HG02943 (cell line): ENCODE data around the gene SLC6A9.

ENCODE experiments used
- ATAC-seq: cut with Tn5 transposase; IDR thresholded peaks from one replicate; pipeline ENCODE4 v1.9.1; 2021; ENCODE audit warnings: mild to moderate bottlenecking, low read depth, moderate library complexity; ENCODE audit not compliant: unreplicated experiment

Gene SLC6A9

DNA sequence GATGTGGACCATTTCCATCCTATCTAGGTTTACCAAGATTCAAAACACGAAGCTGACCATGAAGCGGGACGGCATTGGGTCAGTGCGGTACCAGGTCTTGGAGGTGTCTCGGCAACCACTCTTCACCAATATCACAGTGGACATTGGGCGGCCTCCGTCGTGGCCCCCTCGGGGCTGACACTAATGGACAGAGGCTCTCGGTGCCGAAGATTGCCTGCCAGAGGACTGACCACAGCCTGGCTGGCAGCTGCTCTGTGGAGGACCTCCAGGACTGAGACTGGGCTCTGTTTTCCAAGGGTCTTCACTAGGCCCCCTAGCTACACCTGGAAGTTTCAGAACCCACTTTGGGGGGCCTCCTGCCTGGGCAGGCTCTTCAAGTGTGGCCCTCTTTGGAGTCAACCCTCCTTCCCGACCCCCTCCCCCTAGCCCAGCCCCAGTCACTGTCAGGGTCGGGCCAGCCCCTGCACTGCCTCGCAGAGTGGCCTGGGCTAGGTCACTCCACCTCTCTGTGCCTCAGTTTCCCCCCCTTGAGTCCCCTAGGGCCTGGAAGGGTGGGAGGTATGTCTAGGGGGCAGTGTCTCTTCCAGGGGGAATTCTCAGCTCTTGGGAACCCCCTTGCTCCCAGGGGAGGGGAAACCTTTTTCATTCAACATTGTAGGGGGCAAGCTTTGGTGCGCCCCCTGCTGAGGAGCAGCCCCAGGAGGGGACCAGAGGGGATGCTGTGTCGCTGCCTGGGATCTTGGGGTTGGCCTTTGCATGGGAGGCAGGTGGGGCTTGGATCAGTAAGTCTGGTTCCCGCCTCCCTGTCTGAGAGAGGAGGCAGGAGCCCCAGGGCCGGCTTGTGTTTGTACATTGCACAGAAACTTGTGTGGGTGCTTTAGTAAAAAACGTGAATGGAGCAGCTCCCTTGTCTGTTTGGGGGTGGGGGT, 40.7 kb downstream of the SLC6A9 start:
- ATAC-seq, result no peak

DNA sequence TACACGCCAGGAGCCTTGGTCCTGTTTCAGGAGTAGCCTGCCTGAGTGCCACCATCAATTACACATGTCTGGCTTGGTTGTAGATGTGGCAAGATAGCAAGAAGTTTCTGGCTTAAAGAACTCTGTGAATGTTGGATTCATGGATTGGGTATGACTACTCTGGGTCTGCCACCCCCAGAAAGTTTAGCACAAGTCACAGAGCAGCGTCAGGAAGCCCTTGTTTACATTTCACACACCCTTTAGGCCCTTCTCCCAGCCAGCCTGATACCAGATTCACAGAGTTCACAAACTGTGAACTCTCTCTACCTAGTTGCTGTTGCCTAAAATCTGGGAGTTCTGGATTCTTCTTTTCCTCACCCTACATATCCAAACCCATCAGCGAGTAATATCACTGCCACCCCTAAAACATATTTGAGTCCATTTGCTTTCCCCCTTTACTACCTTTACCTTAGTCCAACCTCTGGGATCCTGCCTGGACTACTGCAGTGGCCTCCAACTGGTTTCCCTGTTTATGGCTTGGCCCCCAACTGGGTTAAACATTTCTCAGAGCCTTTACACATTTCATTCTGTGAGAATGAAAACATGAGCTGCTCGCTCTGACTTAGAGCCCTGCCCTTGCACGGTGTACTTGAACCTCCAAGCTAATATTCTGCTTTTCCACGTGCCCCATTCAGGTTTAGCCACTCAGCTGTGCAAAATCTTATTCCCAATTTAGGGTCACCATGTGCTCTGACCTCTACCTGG, 43.9 kb downstream of the SLC6A9 start:
- no peak for ATAC-seq

DNA sequence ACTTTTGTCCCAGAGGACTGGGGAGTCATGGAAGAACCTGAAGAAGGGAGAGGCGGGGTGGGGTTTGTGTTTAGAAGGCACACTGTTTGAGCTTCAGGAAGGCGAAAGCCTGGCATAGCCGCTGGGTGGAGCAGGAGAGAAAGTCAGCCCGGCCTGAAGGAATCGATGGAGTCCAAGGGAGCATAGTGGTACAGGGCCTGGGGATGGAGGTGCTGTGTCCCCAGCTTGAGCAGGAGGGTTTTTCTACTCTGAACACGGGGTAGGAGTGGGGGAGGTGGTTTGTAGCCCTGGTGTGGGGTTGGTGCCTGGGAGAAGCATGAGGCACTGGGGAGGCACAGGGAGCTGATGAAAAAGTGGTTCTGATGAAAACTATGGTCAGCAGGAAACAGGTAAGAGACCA, 44.5 kb downstream of the SLC6A9 start:
- no peak for ATAC-seq

DNA sequence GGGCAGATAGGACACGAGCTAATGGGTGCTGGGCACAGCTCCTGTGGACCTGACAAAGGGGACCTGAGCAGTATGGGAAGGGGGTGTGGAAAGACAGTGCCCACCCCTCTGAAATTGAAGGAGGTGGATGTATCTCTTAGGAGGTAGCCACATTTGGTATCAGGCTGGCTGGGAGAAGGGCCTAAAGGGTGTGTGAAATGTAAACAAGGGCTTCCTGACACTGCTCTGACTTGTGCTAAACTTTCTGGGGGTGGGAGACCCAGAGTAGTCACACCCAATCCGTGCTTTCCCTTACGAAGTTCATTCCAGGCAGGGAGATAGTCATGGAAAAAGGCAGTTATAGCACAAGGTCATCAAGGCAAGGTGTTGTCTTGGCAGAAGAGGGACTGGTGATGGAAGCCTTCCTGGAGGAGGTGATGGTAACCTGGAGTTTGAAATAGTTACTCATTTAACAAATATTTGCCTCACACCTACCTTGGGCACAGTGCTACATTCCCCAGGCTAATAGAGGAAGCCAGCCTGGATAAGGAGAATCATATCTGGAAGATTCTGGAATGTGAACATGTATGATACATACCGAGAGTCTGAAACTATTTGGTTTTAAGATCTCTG, 45.2 kb downstream of the SLC6A9 start:
- no peak for ATAC-seq

DNA sequence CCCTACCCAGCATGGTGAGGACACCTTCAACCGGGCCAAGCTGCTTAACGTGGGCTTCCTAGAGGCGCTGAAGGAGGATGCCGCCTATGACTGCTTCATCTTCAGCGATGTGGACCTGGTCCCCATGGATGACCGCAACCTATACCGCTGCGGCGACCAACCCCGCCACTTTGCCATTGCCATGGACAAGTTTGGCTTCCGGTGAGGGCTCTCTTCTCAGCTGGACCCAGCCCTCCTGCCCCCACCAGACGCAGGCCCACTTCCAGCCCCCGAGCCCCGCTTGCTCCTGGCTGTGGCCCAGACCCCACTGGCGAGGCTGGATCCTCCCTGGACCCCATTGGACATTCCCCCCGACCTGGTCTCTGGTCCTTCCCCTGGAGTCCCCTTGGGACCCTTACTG, 46.4 kb downstream of the SLC6A9 start:
- no peak for ATAC-seq

DNA sequence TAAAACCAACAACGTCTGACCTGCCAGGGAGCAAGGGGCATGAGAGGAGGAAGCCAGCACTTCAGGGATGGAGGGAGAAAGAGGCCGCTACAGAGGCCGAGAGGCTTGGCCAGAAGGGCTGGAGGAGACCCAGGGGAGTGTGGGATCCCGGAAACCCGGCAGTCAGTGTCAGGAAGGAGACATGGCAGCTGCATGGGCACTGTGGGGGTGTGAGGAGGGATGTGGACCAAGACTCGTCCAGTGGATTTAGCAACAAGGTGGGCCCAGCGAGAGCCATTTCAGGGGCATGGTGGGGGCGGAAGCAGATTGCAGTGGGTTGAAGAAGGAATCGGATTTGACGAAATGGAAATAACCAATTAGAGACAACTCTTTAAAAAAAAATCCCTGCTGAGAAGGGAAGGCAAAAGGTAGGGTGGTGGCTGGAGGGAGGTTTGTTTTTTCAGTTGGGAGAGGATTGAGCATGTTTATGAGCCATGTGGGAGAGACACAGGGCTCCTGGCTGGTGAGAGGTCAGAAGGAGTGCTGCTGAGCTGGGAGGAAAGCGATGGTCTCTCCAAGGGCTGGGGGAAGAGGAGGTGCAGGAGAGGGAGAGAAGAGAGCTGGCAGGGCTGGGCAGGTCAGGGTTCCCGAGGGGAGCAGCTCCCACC, 47.9 kb downstream of the SLC6A9 start:
- ATAC-seq, result no peak

DNA sequence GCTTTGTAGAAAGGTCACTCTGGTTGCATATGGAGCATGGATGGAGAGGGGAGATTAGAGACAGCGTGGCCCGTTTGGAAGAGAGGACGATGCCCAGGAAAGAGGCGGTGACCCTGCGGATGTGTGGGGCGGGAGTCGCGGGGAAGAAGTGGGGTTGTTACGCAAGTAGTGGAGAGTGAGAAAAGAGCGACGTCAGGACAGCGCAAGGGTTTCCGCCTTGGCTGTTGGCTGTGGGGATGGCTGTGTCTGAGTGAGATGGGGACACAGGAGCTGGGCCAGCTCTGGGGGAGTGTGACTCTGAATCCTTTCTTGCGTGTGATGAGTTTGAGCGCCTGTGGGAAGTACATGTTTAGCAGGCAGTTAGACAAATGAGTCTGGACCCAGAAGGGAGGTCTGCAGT, 48.5 kb downstream of the SLC6A9 start:
- ATAC-seq, result no peak

DNA sequence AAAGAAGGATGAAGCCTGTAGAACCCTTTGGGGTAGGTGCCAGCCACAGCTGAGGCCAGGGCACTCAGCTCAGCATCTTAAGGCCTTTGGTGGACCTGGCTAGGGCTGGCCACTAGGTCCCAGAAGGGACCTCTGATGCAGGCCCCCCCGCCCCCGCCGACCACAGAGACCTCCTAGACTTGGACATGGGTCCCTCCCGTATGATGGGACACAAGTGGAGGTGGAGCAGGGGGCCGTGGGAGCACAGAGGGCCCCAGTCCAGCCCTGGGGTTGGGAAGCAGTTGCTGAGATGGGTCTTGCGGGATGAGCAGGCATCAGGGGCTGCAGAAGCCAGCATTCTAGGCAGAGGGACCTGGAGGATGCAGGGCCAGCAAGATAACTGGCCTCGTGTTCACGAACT, 49.0 kb downstream of the SLC6A9 start:
- ATAC-seq, result no peak

DNA sequence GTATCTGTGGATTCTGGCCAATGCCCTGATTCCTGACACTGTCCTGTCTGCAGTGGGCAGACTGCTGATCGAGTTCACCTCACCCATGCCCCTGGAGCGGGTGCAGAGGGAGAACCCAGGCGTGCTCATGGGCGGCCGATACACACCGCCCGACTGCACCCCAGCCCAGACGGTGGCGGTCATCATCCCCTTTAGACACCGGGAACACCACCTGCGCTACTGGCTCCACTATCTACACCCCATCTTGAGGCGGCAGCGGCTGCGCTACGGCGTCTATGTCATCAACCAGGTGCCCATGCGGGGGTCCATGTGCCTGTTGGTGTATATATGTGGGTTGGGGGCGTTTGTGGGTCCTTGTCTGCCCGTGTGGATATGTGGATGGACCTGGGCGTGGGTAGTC, 49.6 kb downstream of the SLC6A9 start:
- ATAC-seq, result no peak

DNA sequence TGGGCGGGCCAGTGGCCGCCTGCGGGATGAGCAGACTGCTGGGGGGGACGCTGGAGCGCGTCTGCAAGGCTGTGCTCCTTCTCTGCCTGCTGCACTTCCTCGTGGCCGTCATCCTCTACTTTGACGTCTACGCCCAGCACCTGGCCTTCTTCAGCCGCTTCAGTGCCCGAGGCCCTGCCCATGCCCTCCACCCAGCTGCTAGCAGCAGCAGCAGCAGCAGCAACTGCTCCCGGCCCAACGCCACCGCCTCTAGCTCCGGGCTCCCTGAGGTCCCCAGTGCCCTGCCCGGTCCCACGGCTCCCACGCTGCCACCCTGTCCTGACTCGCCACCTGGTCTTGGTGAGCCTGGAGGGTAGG, 50.1 kb downstream of the SLC6A9 start:
- ATAC-seq, result no peak

DNA sequence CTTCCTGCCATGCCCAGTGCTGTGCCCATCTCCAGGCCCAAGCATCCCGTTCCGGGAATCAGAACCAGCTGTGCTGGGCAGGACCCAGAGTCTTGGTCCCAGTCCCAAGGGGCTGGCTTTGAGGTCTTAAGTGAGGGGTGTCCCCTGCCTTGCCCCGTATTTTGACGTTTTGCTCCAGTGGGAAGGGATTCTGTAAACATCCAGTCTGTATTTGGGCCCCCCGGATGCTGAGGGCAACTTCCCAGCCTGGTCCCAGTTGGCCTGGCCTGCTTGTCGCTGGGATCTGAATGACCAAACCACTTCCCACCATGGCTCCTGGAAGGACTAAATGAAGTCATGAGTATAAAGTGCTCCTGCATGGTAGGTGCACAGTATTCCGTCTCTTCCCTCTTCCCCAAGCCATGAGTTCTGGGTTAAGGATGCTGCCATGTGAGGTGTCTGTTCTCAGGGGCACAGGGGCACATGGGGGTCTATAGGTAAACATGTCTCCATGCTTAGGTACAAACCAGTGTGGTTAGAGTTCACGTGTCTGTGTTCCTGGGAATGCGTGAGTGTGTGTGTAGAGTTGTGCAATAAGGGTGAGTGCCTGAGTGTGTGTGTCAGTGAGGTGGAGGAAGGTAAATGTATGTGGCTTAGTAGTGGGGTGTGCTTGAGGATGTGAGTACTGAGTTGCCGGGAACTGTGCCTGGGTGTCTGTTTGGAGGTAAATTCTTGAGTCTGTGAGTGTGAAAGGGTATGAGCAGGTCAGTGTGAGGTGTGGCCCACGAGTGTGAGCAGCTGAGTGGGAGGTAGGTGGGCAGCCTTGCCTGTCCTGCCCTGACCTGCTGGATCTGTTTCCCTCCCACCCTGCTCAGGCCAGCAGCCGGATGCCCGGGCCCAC, 50.8 kb downstream of the SLC6A9 start:
- ATAC-seq, result no peak

DNA sequence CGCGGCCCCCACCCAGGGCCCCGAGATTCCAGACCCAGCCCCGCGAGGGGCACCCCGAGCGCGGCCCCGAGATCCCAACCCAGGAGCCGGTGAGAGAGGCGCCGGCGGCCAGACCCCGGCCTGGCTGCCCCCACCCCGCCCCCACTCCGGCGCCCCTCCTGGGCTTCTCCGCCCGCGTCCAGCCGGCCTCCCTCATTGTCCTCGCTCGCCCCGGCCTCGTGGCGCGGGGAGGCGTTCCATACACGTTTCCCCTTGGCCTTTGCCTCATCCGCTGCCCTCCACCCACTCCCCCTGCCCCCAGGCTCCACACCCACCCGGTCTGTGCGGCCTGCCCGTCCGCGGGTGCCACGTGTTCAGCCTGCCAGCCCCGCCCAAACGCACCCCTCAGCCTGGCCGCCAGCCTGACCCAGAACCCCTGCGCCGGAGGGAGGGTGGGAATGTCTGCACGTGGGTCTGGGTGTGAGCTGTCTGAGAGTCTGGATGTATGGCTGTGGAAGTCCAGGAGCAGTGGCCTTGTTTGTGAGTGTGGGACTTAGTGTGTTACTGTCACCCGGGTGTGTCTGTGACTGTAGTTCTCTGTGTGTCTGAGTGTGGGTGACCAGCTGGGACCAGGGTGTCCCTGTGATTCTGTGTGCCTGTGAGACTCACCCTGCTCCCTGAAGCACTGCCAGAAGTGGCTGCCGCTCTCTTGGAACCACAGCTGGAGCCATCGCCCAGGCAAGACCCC, 51.6 kb downstream of the SLC6A9 start:
- ATAC-seq, result no peak

DNA sequence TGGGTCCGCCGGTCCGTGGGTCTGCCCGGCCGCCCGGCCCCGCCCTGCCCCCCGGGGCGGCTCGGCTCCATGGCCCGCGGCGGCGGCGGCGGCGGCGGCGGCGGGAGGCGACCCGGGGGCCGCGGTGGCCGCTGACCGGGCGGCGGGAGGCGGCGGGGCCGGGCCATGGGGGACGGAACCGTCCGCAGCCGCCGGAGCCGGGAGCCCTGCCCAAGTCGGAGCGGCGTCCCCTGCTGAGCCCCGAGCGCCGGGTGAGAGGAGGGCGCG, 52.1 kb downstream of the SLC6A9 start:
- ATAC-seq, result no peak

DNA sequence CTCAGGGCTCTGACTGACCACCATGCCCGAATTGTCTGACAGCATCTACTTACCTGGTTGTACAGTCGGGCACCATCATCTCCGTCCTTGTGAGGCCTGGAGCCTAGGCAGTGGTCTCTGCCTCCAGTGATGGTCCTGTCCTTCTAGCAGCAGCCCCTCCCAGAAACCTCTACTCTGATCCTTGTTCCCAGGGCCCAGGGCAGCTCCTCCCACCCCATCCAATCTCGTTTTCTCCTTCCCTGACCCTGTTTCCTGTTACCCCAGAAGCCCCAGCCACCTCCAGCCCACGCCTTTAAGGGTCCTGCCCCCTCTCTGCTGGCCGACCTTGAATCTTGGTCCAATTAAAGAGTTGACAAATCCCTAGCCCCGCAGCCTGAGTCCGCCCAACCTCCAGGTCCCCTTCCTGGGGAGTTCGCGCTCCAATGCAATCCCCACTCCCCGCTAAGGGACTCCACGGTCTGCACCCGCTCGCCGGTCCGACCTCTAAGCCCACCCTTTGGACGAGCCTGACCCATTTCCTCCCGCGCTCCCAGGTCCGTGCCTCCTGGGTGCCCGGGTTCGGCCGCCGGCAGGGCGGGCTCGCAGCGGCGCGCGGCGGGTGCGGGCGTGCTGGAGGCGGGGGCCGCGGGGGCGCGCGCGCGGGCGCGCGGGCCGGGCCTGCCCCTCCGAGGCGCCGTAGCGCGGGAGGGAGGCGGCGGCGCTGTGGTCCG, 52.6 kb downstream of the SLC6A9 start, which contains the start of gene B4GALT2:
B4GALT2 (plus strand) TSS at position 660 of the 710 bp plus-strand sequence. CDS start 1,951 bp downstream, outside the sequence.
- no peak for ATAC-seq

DNA sequence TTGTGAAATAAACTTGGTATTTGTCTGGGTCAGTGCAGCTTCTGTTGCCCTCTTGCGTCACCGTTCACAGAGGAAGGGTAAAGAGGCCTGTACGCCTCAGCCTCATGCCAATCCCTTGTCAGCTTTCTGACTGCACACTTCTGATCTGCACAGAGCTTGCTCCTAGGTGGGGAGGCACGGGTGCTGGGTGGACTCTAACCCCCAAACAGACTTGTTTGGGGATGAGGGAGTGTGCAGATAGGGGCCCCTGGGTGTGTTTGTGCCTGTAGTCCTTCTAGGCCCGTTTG, 53.1 kb downstream of the SLC6A9 start:
- no peak for ATAC-seq

DNA sequence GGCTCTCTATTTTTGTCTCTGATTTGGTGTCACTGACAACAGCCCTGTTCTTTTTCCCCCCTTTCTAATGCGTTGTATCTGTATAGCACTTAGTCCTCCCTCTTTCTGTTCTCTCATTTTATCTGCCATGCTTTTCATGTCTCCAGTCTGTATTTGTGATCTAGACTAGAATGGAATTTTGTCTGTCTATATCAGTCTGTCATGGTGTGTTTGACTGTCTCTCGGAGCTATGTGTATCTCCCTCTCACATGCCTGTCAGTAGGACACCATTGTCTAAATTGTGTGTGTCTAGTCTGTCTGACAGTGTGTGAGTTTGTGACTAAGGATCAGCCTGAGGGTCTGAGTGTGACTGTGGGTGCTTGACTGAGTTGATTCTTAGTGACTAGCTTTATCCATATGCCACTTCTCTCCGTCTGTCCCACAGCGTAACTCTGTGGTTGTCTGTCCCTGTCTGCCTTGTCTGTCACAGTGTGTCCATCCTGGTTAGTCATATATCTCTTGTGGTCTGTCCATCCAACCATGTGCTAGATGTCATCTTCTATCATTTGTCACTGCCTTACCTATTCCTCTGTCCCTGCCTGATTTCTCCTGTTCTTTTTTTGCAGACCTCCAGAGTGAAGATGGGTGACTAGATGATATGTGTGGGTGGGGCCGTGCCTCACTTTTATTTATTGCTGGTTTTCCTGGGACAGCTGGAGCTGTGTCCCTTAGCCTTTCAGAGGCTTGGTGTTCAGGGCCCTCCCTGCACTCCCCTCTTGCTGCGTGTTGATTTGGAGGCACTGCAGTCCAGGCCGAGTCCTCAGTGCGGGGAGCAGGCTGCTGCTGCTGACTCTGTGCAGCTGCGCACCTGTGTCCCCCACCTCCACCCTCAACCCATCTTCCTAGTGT, 53.6 kb downstream of the SLC6A9 start:
- ATAC-seq, result no peak

DNA sequence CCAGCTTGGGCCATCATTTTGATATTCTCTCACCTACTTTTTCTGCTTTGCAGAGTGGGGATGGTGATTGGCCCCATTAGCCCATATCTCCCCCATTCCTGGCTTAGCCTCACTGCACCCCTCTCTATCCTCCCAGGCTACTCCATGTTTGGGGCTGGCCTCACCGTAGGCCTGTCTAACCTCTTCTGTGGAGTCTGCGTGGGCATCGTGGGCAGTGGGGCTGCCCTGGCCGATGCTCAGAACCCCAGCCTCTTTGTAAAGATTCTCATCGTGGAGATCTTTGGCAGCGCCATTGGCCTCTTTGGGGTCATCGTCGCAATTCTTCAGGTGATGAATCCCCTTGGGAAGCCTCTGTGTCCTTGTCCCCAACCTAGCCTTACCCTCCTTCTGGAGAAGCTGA, 54.4 kb downstream of the SLC6A9 start:
- ATAC-seq, result no peak

DNA sequence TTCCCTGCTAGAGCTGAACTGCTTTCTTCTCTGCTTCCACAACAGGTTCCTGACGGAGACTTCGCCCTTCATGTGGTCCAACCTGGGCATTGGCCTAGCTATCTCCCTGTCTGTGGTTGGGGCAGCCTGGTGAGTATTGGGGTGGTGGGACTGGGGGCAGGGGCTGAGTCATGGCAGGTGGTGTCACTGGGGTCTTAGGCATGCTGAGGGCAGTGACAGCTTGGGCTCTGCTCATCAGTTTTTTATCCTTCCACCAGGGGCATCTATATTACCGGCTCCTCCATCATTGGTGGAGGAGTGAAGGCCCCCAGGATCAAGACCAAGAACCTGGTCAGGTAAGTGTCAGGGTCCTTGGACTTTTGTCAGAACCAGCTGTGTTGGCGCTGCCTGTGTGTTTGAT, 55.2 kb downstream of the SLC6A9 start:
- ATAC-seq, result no peak
